IMR-90 (cell line): ENCODE results near the gene NFIA. TPM values are rescaled to one million over a fixed set of nuclear protein-coding genes. Genes with fewer than 3 reads are reported as not detected.

ENCODE experiments used
- ATAC-seq: fragments of 200-7000 bp; cut with Tn5 transposase; 2 replicates; pipeline ENCODE4 v1.9.1; 2020; ENCODE audit warnings: low read depth, mild to moderate bottlenecking, moderate library complexity
- BruUV-seq: library from RNA; stranded (reverse); fragments of 400-500 nt; replicated peaks from 2 replicates; lab custom pipeline; 2021; lab: Mats Ljungman, UMichigan
- CTCF ChIA-PET: fragments of 300-600 bp; formaldehyde crosslinking; extraction: SDS; loops from one replicate; lab custom pipeline; 2021; ENCODE audit warnings: antibody characterized with exemption; lab: Yijun Ruan, JAX
- POLR2A ChIA-PET: fragments of 300-600 bp; sonication (Branson Sonifier 250); formaldehyde crosslinking; loops from one replicate; lab custom pipeline; 2022; ENCODE audit warnings: antibody characterized with exemption; ENCODE audit not compliant: unreplicated experiment; lab: Charles Lee
- DNase-seq: peaks from one replicate; pipeline ENCODE4 v3.0.0; 2013
- H2AFZ ChIP-seq: replicated peaks from 2 replicates; pipeline ENCODE3; 2013; ENCODE audit warnings: low read length, mild to moderate bottlenecking; ENCODE audit not compliant: poor library complexity
- H2AK5ac ChIP-seq: 2 replicates; pipeline ENCODE4 v1.6.1; 2013; ENCODE audit warnings: low read depth, low read length, inconsistent platforms
- H2AK9ac ChIP-seq: replicated peaks from 2 replicates; pipeline ENCODE3; 2013; ENCODE audit warnings: mild to moderate bottlenecking, low read depth, low read length, moderate library complexity; ENCODE audit not compliant: poor library complexity
- H2BK120ac ChIP-seq: 2 replicates; pipeline ENCODE4 v1.6.1; 2013; ENCODE audit warnings: low read depth, low read length, inconsistent platforms
- H2BK15ac ChIP-seq: 3 replicates; pipeline ENCODE4 v1.6.1; 2013; ENCODE audit warnings: low read depth, low read length, inconsistent platforms
- H2BK20ac ChIP-seq: 2 replicates; pipeline ENCODE4 v1.6.1; 2013; ENCODE audit warnings: low read depth, mild to moderate bottlenecking, inconsistent platforms, low read length, moderate library complexity
- H2BK5ac ChIP-seq: 2 replicates; pipeline ENCODE4 v1.6.1; 2013; ENCODE audit warnings: mild to moderate bottlenecking, low read depth, low read length, inconsistent platforms; ENCODE audit not compliant: poor library complexity, severe bottlenecking
- H3K14ac ChIP-seq: replicated peaks from 2 replicates; pipeline ENCODE4 v1.6.1; 2013; ENCODE audit warnings: low read depth, low read length, inconsistent platforms
- H3K18ac ChIP-seq: 2 replicates; pipeline ENCODE4 v1.6.1; 2013; ENCODE audit warnings: low read depth, low read length, control low read depth
- H3K23ac ChIP-seq: 2 replicates; pipeline ENCODE4 v1.6.1; 2013; ENCODE audit warnings: low read depth, low read length, inconsistent platforms
- H3K27ac ChIP-seq: 2 replicates; pipeline ENCODE4 v1.5.1; 2013; ENCODE audit warnings: mild to moderate bottlenecking, control low read depth, low read length; ENCODE audit not compliant: insufficient read depth
- H3K27me3 ChIP-seq: 2 replicates; pipeline ENCODE4 v1.6.1; 2013; ENCODE audit warnings: low read length; ENCODE audit not compliant: control insufficient read depth, insufficient read depth
- H3K36me3 ChIP-seq: 2 replicates; pipeline ENCODE4 v1.6.1; 2013; ENCODE audit warnings: low read length, mixed read lengths; ENCODE audit not compliant: control insufficient read depth, insufficient read depth
- H3K4ac ChIP-seq: 2 replicates; pipeline ENCODE4 v1.6.1; 2013; ENCODE audit warnings: low read depth, low read length, inconsistent platforms
- H3K4me1 ChIP-seq: 2 replicates; pipeline ENCODE4 v1.6.1; 2013; ENCODE audit warnings: low read length, mixed read lengths; ENCODE audit not compliant: control insufficient read depth, insufficient read depth
- H3K4me2 ChIP-seq: 2 replicates; pipeline ENCODE4 v1.6.1; 2013; ENCODE audit warnings: low read depth, mild to moderate bottlenecking, control low read depth, low read length, moderate library complexity
- H3K4me3 ChIP-seq: 2 replicates; pipeline ENCODE4 v1.5.1; 2013; ENCODE audit warnings: low read depth, mild to moderate bottlenecking, control low read depth, low read length, moderate library complexity; ENCODE audit not compliant: insufficient read depth
- H3K56ac ChIP-seq: 2 replicates; pipeline ENCODE4 v1.6.1; 2013; ENCODE audit warnings: low read length, inconsistent platforms; ENCODE audit not compliant: insufficient read depth; ENCODE audit errors: extremely low read depth
- H3K79me1 ChIP-seq, 2 experiments: 2 replicates each; pipeline ENCODE4 v1.6.1; 2013; ENCODE audit warnings: low read length in 2 of 2, inconsistent platforms in 1 of 2, low read depth in 1 of 2
- H3K9ac ChIP-seq: 2 replicates; pipeline ENCODE4 v1.6.1; 2013; ENCODE audit warnings: low read depth, low read length, control low read depth
- H3K9me1 ChIP-seq: 2 replicates; pipeline ENCODE4 v1.6.1; 2013; ENCODE audit warnings: low read length, inconsistent platforms; ENCODE audit not compliant: insufficient read depth
- H3K9me3 ChIP-seq: 2 replicates; pipeline ENCODE4 v1.6.1; 2013; ENCODE audit warnings: low read length; ENCODE audit not compliant: control insufficient read depth, insufficient read depth
- H4K20me1 ChIP-seq: 2 replicates; pipeline ENCODE4 v1.6.1; 2013; ENCODE audit warnings: low read length, inconsistent platforms; ENCODE audit not compliant: insufficient read depth
- H4K5ac ChIP-seq: 2 replicates; pipeline ENCODE4 v1.6.1; 2013; ENCODE audit warnings: mild to moderate bottlenecking, low read depth, low read length, control low read depth
- H4K8ac ChIP-seq, 2 experiments: 2 replicates each; pipeline ENCODE4 v1.6.1; 2013; ENCODE audit warnings: low read depth in 2 of 2, low read length in 2 of 2, control low read depth in 1 of 2, inconsistent platforms in 1 of 2
- H4K91ac ChIP-seq: 2 replicates; pipeline ENCODE4 v1.6.1; 2013; ENCODE audit warnings: low read depth, low read length, inconsistent platforms; ENCODE audit not compliant: insufficient read depth
- BHLHE40 ChIP-seq: fragments of 150-350 bp; IDR thresholded peaks from 2 replicates; pipeline ENCODE4 v1.6.1; 2016; ENCODE audit warnings: mild to moderate bottlenecking, low read depth, low read length
- CEBPB ChIP-seq: IDR thresholded peaks from 2 replicates; pipeline ENCODE4 v1.6.1; 2012; ENCODE audit warnings: low read depth, low read length, improper control_type of control experiment
- CHD1 ChIP-seq: IDR thresholded peaks from 2 replicates; pipeline ENCODE4 v1.6.1; 2012; ENCODE audit warnings: low read depth, low read length, improper control_type of control experiment
- FOS ChIP-seq: fragments of 150-350 bp; IDR thresholded peaks from 2 replicates; pipeline ENCODE4 v1.6.1; 2016; ENCODE audit warnings: low read depth, low read length
- MAZ ChIP-seq: IDR thresholded peaks from 2 replicates; pipeline ENCODE4 v1.6.1; 2012; ENCODE audit warnings: low read depth, mild to moderate bottlenecking, low read length, improper control_type of control experiment, moderate library complexity, borderline replicate concordance
- MXI1 ChIP-seq: IDR thresholded peaks from 2 replicates; pipeline ENCODE4 v1.6.1; 2012; ENCODE audit warnings: low read depth, mild to moderate bottlenecking, low read length, moderate library complexity, borderline replicate concordance
- NFE2L2 ChIP-seq: fragments of 150-350 bp; IDR thresholded peaks from 2 replicates; pipeline ENCODE4 v1.6.1; 2016; ENCODE audit warnings: low read depth, mild to moderate bottlenecking, low read length
- WGBS, 2 experiments: methylation state at CpG; one replicate each; pipeline versions ENCODE4 v1.1.5 to v1.1.7; 2013; ENCODE audit warnings: missing lambda C conversion rate in 2 of 2; ENCODE audit not compliant: insufficient read length in 1 of 2; ENCODE audit errors: extremely low coverage in 2 of 2; 5-methylcytosine and 5-hydroxymethylcytosine counted together
- dilution Hi-C: fragments of 300-500 bp; cut with HindIII; formaldehyde crosslinking; loops from one replicate; pipeline ENCODE4 v1.14.3; 2018; ENCODE audit warnings: low sequenced_read_pairs; ENCODE audit not compliant: unreplicated experiment
- in situ Hi-C: fragments of 300-500 bp; cut with MboI; formaldehyde crosslinking; loops from 3 replicates; pipeline ENCODE4 v1.14.3; 2019; ENCODE audit warnings: low sequenced_read_pairs, inconsistent platforms, mixed read lengths
- intact Hi-C: fragments of 100-400 bp; cut with micrococcal nuclease; formaldehyde crosslinking; loops from 2 replicates; pipeline ENCODE4 v1.10.0; 2022
- polyA plus RNA-seq, 3 experiments: library from polyadenylated mRNA; depleted of rRNA; stranded (reverse); fragments of >200 nt; gene quantifications; 2 replicates each; pipeline ENCODE4 v1.2.3, GENCODE V29; 2012; ENCODE audit warnings: low replicate concordance in 1 of 3
- total RNA-seq: library from RNA; depleted of rRNA; stranded (reverse); fragments of >200 nt; gene quantifications from 2 replicates; pipeline ENCODE4 v1.2.3, GENCODE V29; 2012

NFIA gene
- total and polyA plus RNA-seq, 2 of the 4 experiments (the other 2 are of a cell fraction), result 1.6 to 2.2 TPM

DNA sequence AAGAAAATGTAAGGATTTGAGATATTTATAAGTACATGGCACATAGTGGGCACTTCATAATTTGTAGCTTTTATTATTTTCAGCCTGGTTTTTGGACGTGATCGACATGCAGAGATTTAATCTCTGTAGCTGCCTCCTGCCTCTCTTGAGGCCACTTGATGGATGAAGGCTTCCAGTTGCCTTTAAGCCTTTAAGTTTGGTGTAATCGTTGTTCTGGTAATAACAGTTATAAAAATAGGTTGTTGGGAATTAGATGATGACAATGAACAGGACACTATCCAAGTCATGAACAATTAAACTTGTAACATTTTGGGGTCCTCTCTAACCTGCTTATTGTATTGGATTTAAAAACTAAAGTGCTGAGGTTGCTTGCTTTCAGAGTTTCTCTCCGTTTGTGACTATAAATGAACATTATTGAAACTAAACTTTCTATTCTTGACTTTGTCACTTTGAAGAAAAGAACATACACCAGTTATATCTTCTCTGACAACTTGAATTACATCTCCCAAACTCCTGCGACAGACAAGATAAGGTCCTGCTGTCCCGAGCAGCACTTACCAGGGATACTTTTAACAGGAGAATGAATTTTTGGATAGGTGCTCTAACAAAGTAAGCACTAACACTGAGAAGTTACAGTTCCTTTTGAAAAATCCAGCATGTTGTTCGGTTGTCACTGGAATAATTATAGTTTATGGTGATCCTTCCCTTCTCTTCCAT is 295.0 kb downstream of the NFIA start:
- Histone ChIP-seq H3K27ac (no peak overlapping the region), H3K14ac (no peak overlapping the region), H3K18ac (no peak overlapping the region), H4K91ac (no peak overlapping the region), H2BK20ac (no peak overlapping the region), H3K9ac (no peak overlapping the region), H2BK15ac (no peak overlapping the region), H3K4me2 (no peak overlapping the region), H4K8ac (no peak overlapping the region), H3K9me3 (no peaks in the 10 kb centered on the region), H2AFZ (no peak overlapping the region), H2BK5ac (no peak overlapping the region), H4K5ac (no peak overlapping the region), H3K27me3 (no peaks in the 10 kb centered on the region; the same call in 1 of the 2 replicates), H3K79me1 (no peaks in the 10 kb centered on the region), H2BK120ac (no peak overlapping the region), H3K4me3 (no peak overlapping the region), H3K23ac (no peak overlapping the region), H3K4me1 (no peaks in the 10 kb centered on the region), H2AK5ac (no peak overlapping the region), H3K36me3 (no peaks in the 10 kb centered on the region), H3K56ac (no peak overlapping the region), H4K20me1 (no peaks in the 10 kb centered on the region), H3K9me1 (no peaks in the 10 kb centered on the region), H2AK9ac (no peak overlapping the region), H3K4ac (no peak overlapping the region)
- in situ Hi-C loops, result no loop called here
- no peak for ATAC-seq
- POLR2A ChIA-PET, result no interaction called here
- BruUV-seq, result no TSS peak
- DNase-seq, result no peak
- intact Hi-C loops, result no loop called here
- dilution Hi-C loops, result no loop called here
- TF ChIP-seq FOS, result no peak
- TF ChIP-seq CHD1, result no peak
- no peak for TF ChIP-seq MAZ
- no peak for TF ChIP-seq CEBPB
- TF ChIP-seq MXI1, result no peak
- no peak for TF ChIP-seq BHLHE40
- no peak for TF ChIP-seq NFE2L2
- CTCF ChIA-PET, result no interaction called here
- no CpG with 5 or more reads among the region's 7 CpGs for WGBS, 2 experiments
